GM23248 (cell line): ENCODE results near the gene OPCML. TPM values are rescaled to one million over a fixed set of nuclear protein-coding genes. Genes with fewer than 3 reads are reported as not detected.

Experiments
- DNase-seq: peaks from one replicate; pipeline ENCODE4 v3.0.0-alpha.2; 2015
- H2AFZ ChIP-seq: fragments of 200-600 bp; sonication (generic); 2 replicates; pipeline ENCODE4 v1.6.1; 2016; ENCODE audit warnings: antibody characterized with exemption
- H3F3A ChIP-seq: fragments of 200-600 bp; sonication (generic); 2 replicates; pipeline ENCODE4 v1.6.1; 2016; ENCODE audit warnings: mild to moderate bottlenecking, antibody characterized with exemption, mixed run types; ENCODE audit not compliant: insufficient read depth
- H3K27ac ChIP-seq: fragments of 200-600 bp; sonication (generic); 2 replicates; pipeline ENCODE4 v1.5.1; 2016; ENCODE audit warnings: mild to moderate bottlenecking
- H3K27me3 ChIP-seq: fragments of 200-600 bp; sonication (generic); replicated peaks from 2 replicates; pipeline ENCODE4 v1.6.1; 2016; ENCODE audit warnings: mild to moderate bottlenecking; ENCODE audit not compliant: insufficient read depth
- H3K36me3 ChIP-seq: fragments of 200-600 bp; sonication (generic); 2 replicates; pipeline ENCODE4 v1.6.1; 2016; ENCODE audit warnings: low read depth, mild to moderate bottlenecking
- H3K4me1 ChIP-seq: fragments of 200-600 bp; sonication (generic); 2 replicates; pipeline ENCODE4 v1.6.1; 2016; ENCODE audit warnings: mild to moderate bottlenecking; ENCODE audit not compliant: insufficient read depth
- H3K4me2 ChIP-seq: fragments of 200-600 bp; sonication (generic); one replicate; pipeline ENCODE4 v1.6.1; 2016; ENCODE audit warnings: mild to moderate bottlenecking; ENCODE audit not compliant: unreplicated experiment
- H3K4me3 ChIP-seq: fragments of 200-600 bp; sonication (generic); 2 replicates; pipeline ENCODE4 v1.5.1; 2016; ENCODE audit warnings: mild to moderate bottlenecking
- H3K79me2 ChIP-seq: fragments of 200-600 bp; sonication (generic); 2 replicates; pipeline ENCODE4 v1.6.1; 2016; ENCODE audit warnings: mild to moderate bottlenecking; ENCODE audit not compliant: insufficient read depth
- H3K9ac ChIP-seq: fragments of 200-600 bp; sonication (generic); 2 replicates; pipeline ENCODE4 v1.6.1; 2016; ENCODE audit warnings: mild to moderate bottlenecking
- H3K9me2 ChIP-seq: fragments of 200-600 bp; sonication (generic); 2 replicates; pipeline ENCODE4 v1.6.1; 2016; ENCODE audit warnings: mixed run types, mild to moderate bottlenecking, moderate library complexity; ENCODE audit not compliant: insufficient read depth
- H3K9me3 ChIP-seq: fragments of 200-600 bp; sonication (generic); one replicate; pipeline ENCODE4 v1.6.1; 2017; ENCODE audit warnings: low read depth
- H4K20me1 ChIP-seq: fragments of 200-600 bp; sonication (generic); 2 replicates; pipeline ENCODE4 v1.6.0; 2016; ENCODE audit not compliant: insufficient read depth
- EZH2 ChIP-seq: fragments of 200-600 bp; sonication (generic); IDR thresholded peaks from 2 replicates; pipeline ENCODE4 v1.6.1; 2018; ENCODE audit warnings: antibody characterized with exemption, mild to moderate bottlenecking; ENCODE audit not compliant: insufficient read depth, poor library complexity, severe bottlenecking
- EZH2phosphoT487 ChIP-seq: fragments of 200-600 bp; sonication (generic); IDR thresholded peaks from 2 replicates; pipeline ENCODE4 v1.6.1; 2018; ENCODE audit warnings: antibody characterized with exemption, moderate library complexity, mild to moderate bottlenecking, low read depth; ENCODE audit not compliant: insufficient read depth
- WGBS, 2 experiments: methylation state at CpG; one replicate each; pipeline ENCODE4 v1.1.6; 2015 to 2017; ENCODE audit warnings: low lambda C conversion rate in 2 of 2, low coverage in 1 of 2; ENCODE audit errors: missing lambda C conversion rate in 2 of 2; 5-methylcytosine and 5-hydroxymethylcytosine counted together
- in situ Hi-C: fragments of 300-500 bp; cut with MboI; formaldehyde crosslinking; loops from 2 replicates; pipeline ENCODE4 v1.15.0; 2020
- polyA plus RNA-seq: library from polyadenylated mRNA; unstranded; fragments of >200 nt; fragmentation: Nextera tagmentation; extraction: Ambion mirVana; gene quantifications from 2 replicates; pipeline ENCODE4 v1.2.1, GENCODE V29; 2016
- total RNA-seq: library from RNA; depleted of rRNA; stranded (reverse); fragments of >200 nt; shearing (Covaris generic); gene quantifications from 2 replicates; pipeline ENCODE4 v1.2.3, GENCODE V29; 2014

Gene OPCML
- total and polyA plus RNA-seq, 2 experiments from 2014 or later: 0.69 to 1.6 TPM

GRCh38 chr11:133020372-133020714, 512.0 kb downstream of the OPCML start:
- WGBS, 2 experiments: 21 to 25% methylated on average over 1 of the region's 1 CpG
- no peak overlapping the region for H2AFZ ChIP-seq

GRCh38 chr11:133019545-133020371, 512.5 kb downstream of the OPCML start:
- H3K9me3 ChIP-seq: no peaks in the 10 kb centered on the region
- H3F3A ChIP-seq: no peaks in the 10 kb centered on the region
- no peaks in the 10 kb centered on the region for H3K79me2 ChIP-seq
- H2AFZ ChIP-seq: no peak overlapping the region
- no peaks in the 10 kb centered on the region for H4K20me1 ChIP-seq
- H3K27ac ChIP-seq: no peak overlapping the region
- no peak overlapping the region for H3K9ac ChIP-seq
- no peak for DNase-seq
- no peaks in the 10 kb centered on the region for H3K9me2 ChIP-seq
- H3K4me1 ChIP-seq: no peaks in the 10 kb centered on the region
- no peaks in the 10 kb centered on the region for H3K36me3 ChIP-seq
- no peak overlapping the region for H3K4me2 ChIP-seq
- in situ Hi-C loops: no loop called here
- TF ChIP-seq EZH2phosphoT487 (no peak), EZH2 (no peak)
- H3K4me3 ChIP-seq: no peak overlapping the region
- WGBS, 2 experiments: 52 to 55% methylated on average over 17 of the region's 17 CpGs
- peaks cover 23% of the 10 kb centered on the region for H3K27me3 ChIP-seq

More at GRCh38 chr11:133020372-133020714, 512.0 kb downstream of the OPCML start:
- H4K20me1 ChIP-seq: no peaks in the 10 kb centered on the region
- DNase-seq: no peak
- no peaks in the 10 kb centered on the region for H3K9me3 ChIP-seq
- TF ChIP-seq EZH2phosphoT487: no peak
- no peak for TF ChIP-seq EZH2
- in situ Hi-C loops: no loop called here
- no peaks in the 10 kb centered on the region for H3K9me2 ChIP-seq
- no peaks in the 10 kb centered on the region for H3F3A ChIP-seq
- peaks cover 23% of the 10 kb centered on the region for H3K27me3 ChIP-seq
- no peaks in the 10 kb centered on the region for H3K4me1 ChIP-seq
- H3K27ac ChIP-seq: no peak overlapping the region
- H3K4me3 ChIP-seq: no peak overlapping the region
- no peak overlapping the region for H3K4me2 ChIP-seq
- H3K9ac ChIP-seq: no peak overlapping the region
- no peaks in the 10 kb centered on the region for H3K79me2 ChIP-seq
- no peaks in the 10 kb centered on the region for H3K36me3 ChIP-seq

- no peaks in the 10 kb centered on the region for H3K9me3 ChIP-seq
- no peak for DNase-seq
- WGBS, 2 experiments: 0% methylated on average over 1 of the region's 1 CpG
Observed at GRCh38 chr11:133015457-133015856, 516.8 kb downstream of the OPCML start.

GRCh38 chr11:133014337-133014736, 518.0 kb downstream of the OPCML start:
- H3K4me1 ChIP-seq: no peaks in the 10 kb centered on the region
- H3K4me3 ChIP-seq: no peak overlapping the region
- H3K27me3 ChIP-seq: peaks cover 37% of the 10 kb centered on the region
- no peaks in the 10 kb centered on the region for H3K36me3 ChIP-seq
- no peaks in the 10 kb centered on the region for H3K9me3 ChIP-seq
- in situ Hi-C loops: no loop called here
- TF ChIP-seq EZH2 (no peak), EZH2phosphoT487 (no peak)
- no peaks in the 10 kb centered on the region for H3K9me2 ChIP-seq
- H3K9ac ChIP-seq: no peak overlapping the region
- no peaks in the 10 kb centered on the region for H4K20me1 ChIP-seq
- H3K4me2 ChIP-seq: no peak overlapping the region
- H2AFZ ChIP-seq: no peak overlapping the region
- 15 to 18% methylated on average over 5 of the region's 5 CpGs for WGBS, 2 experiments
- H3K79me2 ChIP-seq: no peaks in the 10 kb centered on the region
- no peak overlapping the region for H3K27ac ChIP-seq
- no peak for DNase-seq
- no peaks in the 10 kb centered on the region for H3F3A ChIP-seq

More at GRCh38 chr11:133015457-133015856, 516.8 kb downstream of the OPCML start:
- no peaks in the 10 kb centered on the region for H3K36me3 ChIP-seq
- in situ Hi-C loops: no loop called here
- no peak overlapping the region for H3K4me3 ChIP-seq
- TF ChIP-seq EZH2phosphoT487: no peak
- TF ChIP-seq EZH2: no peak
- no peaks in the 10 kb centered on the region for H4K20me1 ChIP-seq
- H3K79me2 ChIP-seq: no peaks in the 10 kb centered on the region
- no peaks in the 10 kb centered on the region for H3K9me2 ChIP-seq
- peaks cover 33% of the 10 kb centered on the region for H3K27me3 ChIP-seq
- no peak overlapping the region for H2AFZ ChIP-seq
- H3K9ac ChIP-seq: no peak overlapping the region
- no peaks in the 10 kb centered on the region for H3K4me1 ChIP-seq
- H3F3A ChIP-seq: no peaks in the 10 kb centered on the region
- H3K4me2 ChIP-seq: no peak overlapping the region
- H3K27ac ChIP-seq: no peak overlapping the region
